Memory B cell (primary cell): ENCODE data around the gene MEAK7.

Experiments
- ATAC-seq: fragments of 150-1000 bp; cut with Tn5 transposase; 2 replicates; pipeline ENCODE4 v1.10.0; 2021; ENCODE audit warnings: low read depth, mild to moderate bottlenecking, moderate library complexity
- DNase-seq, 2 donors: peaks; one replicate each; pipeline ENCODE4 v3.0.0; 2022; ENCODE audit warnings: low spot score in 2 of 2
- H3K27ac Mint-ChIP-seq: one replicate; pipeline ENCODE4 v1.8.0; 2022; ENCODE audit warnings: mild to moderate bottlenecking, moderate library complexity, mixed read lengths
- H3K27me3 Mint-ChIP-seq: one replicate; pipeline ENCODE4 v1.8.0; 2022; ENCODE audit warnings: mixed read lengths
- H3K36me3 Mint-ChIP-seq: one replicate; pipeline ENCODE4 v1.8.0; 2022; ENCODE audit warnings: mild to moderate bottlenecking, mixed read lengths
- H3K4me1 Mint-ChIP-seq: one replicate; pipeline ENCODE4 v1.8.0; 2022; ENCODE audit warnings: mixed read lengths
- H3K4me3 Mint-ChIP-seq: one replicate; pipeline ENCODE4 v1.8.0; 2022; ENCODE audit warnings: mild to moderate bottlenecking, moderate library complexity, mixed read lengths
- H3K9me3 Mint-ChIP-seq: one replicate; pipeline ENCODE4 v1.8.0; 2022; ENCODE audit warnings: mixed read lengths

The MEAK7 gene, protein sequence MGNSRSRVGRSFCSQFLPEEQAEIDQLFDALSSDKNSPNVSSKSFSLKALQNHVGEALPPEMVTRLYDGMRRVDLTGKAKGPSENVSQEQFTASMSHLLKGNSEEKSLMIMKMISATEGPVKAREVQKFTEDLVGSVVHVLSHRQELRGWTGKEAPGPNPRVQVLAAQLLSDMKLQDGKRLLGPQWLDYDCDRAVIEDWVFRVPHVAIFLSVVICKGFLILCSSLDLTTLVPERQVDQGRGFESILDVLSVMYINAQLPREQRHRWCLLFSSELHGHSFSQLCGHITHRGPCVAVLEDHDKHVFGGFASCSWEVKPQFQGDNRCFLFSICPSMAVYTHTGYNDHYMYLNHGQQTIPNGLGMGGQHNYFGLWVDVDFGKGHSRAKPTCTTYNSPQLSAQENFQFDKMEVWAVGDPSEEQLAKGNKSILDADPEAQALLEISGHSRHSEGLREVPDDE

DNA sequence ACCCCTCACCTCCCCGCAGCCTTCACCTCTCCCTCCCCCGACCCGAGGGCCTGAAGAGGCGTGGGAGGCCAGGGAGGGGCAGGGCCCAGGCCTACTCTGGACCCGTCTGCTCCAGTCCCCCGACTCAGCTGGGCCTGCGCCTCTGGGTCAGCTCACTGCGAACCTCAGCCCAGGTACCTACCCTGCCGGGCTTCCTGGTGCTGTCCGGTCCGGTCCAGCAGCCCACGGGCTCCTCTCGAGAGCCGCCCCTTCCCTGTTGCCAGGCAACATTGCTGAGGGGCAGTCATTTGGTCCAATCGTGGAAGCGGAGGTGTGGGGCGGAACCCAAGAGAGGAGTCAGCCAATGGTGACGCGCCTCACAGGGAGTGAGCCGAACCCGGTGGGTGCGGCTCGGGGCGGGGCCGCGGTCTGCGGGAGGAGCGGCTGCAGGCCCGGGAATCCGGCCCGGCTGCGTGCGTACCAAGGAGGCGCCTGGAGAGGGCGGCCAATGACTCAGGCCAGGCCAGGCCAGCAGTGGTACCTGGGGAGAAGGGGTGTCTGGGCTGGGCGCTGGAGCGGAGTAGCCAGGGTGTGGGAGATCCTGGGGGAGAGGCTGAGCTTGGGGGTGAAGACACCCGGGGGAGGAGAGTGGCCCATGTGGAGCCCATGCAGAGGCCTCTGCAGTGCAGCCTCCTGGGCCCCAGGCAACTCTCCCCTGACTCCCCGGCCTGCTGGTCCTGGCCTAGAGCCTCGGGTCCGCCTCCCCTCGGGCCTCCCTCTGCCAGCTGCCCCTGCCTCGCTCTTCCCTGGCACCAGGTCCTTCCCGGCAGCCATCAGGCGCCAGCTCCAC is at the start of gene MEAK7:
Gene MEAK7 (minus strand): TSS at position 240 of the 829 bp plus-strand sequence. CDS start 6,573 bp downstream, outside the sequence.
- ATAC-seq = peak; percentile 90
- Mint-ChIP-seq H3K36me3 (peaks cover 2% of the 10 kb centered on the region), H3K4me1 (peaks cover 36% of the 10 kb centered on the region), H3K4me3 (peak within 1 kb of the TSS; percentile 90), H3K27me3 (no peaks in the 10 kb centered on the region), H3K9me3 (no peaks in the 10 kb centered on the region), H3K27ac (peak within 1 kb of the TSS; percentile 83)
- DNase-seq = peak; percentile 99 to 100

DNA sequence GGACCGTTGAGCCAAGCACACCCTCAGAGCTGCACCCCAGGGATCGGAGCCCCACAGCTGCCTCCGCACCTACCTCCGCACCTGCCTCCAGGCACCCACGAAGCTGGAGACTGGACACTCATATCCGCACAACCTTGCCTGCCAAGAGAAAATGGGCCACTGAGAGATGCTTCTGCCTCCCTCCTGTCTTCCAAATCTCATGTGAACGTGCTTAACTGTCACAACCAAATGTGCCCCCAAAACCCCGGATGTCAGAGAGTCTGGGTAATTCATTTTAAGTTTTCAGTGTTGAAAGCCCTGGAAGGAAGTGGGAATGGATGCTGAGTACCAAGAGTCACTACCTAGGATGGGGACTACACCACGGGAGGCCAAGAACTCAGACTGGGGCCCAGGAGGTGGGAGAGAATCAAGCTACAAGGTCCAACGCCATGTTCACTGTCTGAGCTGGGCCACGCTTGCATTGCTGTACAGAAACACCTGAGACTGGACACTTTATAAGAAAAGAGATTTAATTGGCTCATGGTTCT is 49.5 kb upstream of the MEAK7 start:
- Mint-ChIP-seq H3K27ac (no peak overlapping the region), H3K4me3 (no peak overlapping the region), H3K36me3 (no peaks in the 10 kb centered on the region), H3K4me1 (peaks cover 8% of the 10 kb centered on the region), H3K27me3 (no peaks in the 10 kb centered on the region), H3K9me3 (no peaks in the 10 kb centered on the region)
- no peak for ATAC-seq
- no peak for DNase-seq

DNA sequence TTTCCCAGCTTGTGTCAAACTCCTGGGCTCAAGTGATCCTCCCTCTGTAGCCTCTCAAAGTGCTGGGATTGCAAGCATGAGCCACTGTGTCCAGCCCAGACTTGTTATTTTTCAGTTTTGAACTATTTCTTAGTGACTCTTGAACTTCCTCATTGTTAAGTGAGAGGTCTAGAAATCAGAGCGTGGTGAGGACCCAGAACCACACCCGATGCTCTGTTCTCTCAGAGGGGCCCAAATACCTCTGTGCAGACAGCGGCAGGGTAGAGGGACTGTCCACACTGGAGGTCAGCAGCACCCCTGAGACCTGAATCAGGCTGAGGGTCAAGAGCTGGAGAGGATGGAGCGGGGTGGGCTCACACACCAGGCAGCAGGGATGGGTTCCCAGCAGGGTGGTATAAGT is 47.7 kb upstream of the MEAK7 start:
- Mint-ChIP-seq H3K9me3 (no peaks in the 10 kb centered on the region), H3K36me3 (no peaks in the 10 kb centered on the region), H3K27me3 (no peaks in the 10 kb centered on the region), H3K4me1 (peaks cover 8% of the 10 kb centered on the region), H3K27ac (no peak overlapping the region), H3K4me3 (no peak overlapping the region)
- DNase-seq = no peak
- no peak for ATAC-seq

DNA sequence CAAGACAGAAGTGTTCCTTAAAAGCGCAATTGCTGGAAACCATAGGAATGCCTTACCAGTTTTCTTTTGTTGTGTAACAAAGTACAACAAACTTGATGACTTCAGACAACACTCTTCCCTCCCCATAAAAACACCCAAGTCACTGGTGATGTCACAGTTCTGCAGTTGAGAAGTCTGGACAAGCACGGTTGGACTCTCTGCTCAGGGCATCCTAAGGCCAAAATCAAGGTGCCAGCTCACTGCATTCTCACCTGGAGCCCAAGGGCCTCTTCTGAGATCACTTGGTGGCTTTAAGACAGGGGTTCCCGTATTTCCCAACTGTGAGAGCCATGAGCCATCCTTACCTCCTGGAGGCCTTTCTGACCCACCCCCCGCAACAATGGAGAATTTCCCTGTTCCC is 45.6 kb upstream of the MEAK7 start:
- Mint-ChIP-seq H3K27ac (no peak overlapping the region), H3K9me3 (no peaks in the 10 kb centered on the region), H3K4me3 (no peak overlapping the region), H3K4me1 (peaks cover 8% of the 10 kb centered on the region), H3K27me3 (peaks cover 2% of the 10 kb centered on the region), H3K36me3 (no peaks in the 10 kb centered on the region)
- ATAC-seq = no peak
- DNase-seq = no peak

DNA sequence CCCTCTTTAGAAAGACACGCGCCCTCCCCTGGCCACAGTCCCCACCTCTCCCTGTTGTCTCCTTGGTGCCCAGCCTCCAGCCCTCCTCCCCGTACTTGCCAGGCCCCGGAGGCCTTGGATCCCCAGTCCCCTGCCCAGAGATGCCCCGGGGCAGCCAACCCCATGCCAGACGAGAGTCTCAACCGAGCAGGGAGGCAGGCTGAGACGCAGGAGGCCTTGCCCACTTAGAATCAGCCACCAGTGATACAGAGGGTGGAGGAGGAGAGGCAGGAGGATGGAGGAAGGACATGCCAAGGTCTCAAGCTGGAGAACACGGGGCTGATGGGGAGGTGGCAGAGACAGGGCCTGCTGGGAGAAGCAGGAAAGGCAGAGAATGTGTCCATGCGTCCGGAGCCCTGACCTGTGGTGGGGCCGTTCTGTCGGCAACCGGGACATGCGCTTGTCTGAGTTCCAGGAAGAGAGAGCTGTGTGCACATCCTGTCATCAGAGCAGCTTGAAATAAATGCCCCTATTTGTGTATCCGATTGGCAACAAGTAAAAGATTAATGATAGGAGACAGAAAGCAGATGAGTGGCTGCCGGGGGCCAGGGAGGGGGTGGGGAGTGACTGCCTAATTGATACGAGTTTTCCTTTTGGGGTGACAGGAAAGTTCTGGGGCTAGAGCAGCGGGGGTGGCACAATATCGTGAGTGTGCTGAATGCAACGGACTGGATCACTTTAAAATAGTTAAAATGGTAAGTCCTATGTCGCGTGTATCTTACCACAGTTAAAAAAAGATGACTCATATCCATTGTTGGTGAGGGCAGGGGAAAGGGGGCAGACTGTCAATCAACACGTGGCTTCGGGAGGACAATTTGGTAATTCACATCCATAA is 44.7 kb upstream of the MEAK7 start:
- H3K27me3 Mint-ChIP-seq = peaks cover 2% of the 10 kb centered on the region
- no peak overlapping the region for H3K27ac Mint-ChIP-seq
- H3K9me3 Mint-ChIP-seq = no peaks in the 10 kb centered on the region
- H3K4me1 Mint-ChIP-seq = peaks cover 10% of the 10 kb centered on the region
- peak overlapping the region; percentile 12 for H3K4me3 Mint-ChIP-seq
- H3K36me3 Mint-ChIP-seq = no peaks in the 10 kb centered on the region
- ATAC-seq (no peak), DNase-seq (no peak)

DNA sequence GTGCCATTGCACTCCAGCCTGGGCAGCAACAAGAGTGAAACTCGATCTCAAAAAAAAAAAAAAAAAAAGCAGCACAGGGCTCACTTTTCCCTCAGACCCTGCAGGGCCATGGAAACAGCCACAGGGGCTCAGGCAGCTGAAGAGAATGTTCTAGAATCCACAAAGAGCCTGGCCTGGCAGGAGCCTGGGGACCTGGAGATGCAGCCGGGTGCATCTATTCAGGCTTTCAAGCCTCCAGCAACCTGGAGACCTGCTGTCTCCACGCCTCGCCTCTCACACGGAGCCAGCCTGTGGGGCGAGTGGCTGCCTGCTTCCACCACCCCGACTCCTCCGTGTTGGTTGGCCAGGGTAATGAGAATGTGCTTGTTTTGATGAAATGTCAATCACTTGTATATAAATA is 44.0 kb upstream of the MEAK7 start:
- no peak overlapping the region for H3K27ac Mint-ChIP-seq
- H3K4me1 Mint-ChIP-seq = peaks cover 10% of the 10 kb centered on the region
- DNase-seq = no peak
- ATAC-seq = no peak
- H3K4me3 Mint-ChIP-seq = no peak overlapping the region
- peaks cover 2% of the 10 kb centered on the region for H3K27me3 Mint-ChIP-seq
- H3K36me3 Mint-ChIP-seq = no peaks in the 10 kb centered on the region
- no peaks in the 10 kb centered on the region for H3K9me3 Mint-ChIP-seq

DNA sequence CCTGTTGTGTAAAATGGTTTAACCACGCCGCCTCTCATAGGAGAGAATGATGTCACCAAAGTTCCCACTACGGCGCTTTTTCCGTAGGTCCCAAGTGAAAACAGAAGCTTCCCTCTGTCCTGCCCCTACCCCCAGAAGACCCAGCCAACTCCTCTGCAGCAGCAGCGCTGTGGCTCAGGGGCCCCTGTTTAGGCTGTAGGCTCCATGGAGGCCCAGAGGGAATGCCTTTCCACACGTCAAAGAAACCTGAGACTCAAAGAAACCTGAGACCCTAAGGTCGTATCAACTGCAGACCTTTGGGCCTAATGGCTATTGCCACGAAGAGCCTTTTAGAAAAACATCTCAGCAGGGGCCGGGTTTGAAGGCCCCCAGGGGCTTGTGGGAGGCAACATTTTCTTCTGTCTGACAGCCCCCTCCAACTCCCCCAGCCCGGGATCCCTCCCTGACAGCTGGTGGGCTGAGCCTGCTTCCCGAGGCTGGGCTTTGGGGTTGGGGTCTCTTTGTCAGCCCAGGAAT is 43.1 kb upstream of the MEAK7 start:
- no peaks in the 10 kb centered on the region for H3K9me3 Mint-ChIP-seq
- no peak for ATAC-seq
- H3K27me3 Mint-ChIP-seq = peaks cover 2% of the 10 kb centered on the region
- no peaks in the 10 kb centered on the region for H3K36me3 Mint-ChIP-seq
- H3K27ac Mint-ChIP-seq = no peak overlapping the region
- no peak overlapping the region for H3K4me3 Mint-ChIP-seq
- H3K4me1 Mint-ChIP-seq = peaks cover 10% of the 10 kb centered on the region
- no peak for DNase-seq

DNA sequence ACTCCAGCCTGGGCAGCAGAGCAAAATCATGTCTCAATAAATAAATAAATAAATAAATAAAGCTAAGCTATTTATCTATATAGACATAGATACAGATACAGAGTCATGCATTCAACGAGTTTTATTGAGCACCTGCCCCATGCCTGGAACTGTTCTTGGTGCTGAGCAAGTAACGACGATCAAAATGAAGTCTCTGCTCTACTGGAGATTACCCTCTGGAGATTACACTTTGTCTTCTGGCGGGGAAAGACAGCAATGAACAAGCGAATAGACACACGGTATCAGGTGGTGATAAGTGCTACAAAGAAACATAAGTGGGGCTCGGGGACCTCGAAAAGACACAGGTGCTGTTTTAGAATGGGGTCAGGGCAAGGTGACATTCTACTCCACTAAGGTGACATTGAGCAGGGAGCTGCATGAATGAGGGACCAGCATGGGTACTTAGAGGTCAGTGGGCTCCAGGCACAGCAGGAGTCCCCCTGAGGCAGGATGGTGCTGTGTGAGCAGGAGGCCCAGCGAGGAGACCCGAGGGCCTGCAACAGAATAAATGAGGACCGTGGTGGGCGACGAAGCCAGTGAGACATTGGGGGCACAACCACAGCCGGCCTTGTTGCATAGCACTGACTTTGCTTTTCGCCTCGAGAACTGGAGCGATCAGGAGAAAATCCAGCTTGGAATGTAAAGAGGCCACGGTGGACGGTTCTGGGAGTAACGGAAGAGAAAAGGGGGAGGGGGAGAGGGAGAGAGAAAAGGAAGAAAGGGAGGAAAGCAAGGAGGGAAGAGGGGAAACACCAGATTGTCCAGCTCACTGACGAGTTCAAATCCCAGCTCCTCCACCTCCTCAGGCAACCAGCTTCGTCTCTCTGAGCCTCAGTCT is 42.4 kb upstream of the MEAK7 start:
- Mint-ChIP-seq H3K4me3 (no peak overlapping the region), H3K27me3 (peaks cover 2% of the 10 kb centered on the region), H3K36me3 (no peaks in the 10 kb centered on the region), H3K4me1 (peaks cover 4% of the 10 kb centered on the region), H3K27ac (no peak overlapping the region), H3K9me3 (no peaks in the 10 kb centered on the region)
- no peak for ATAC-seq
- DNase-seq = no peak

DNA sequence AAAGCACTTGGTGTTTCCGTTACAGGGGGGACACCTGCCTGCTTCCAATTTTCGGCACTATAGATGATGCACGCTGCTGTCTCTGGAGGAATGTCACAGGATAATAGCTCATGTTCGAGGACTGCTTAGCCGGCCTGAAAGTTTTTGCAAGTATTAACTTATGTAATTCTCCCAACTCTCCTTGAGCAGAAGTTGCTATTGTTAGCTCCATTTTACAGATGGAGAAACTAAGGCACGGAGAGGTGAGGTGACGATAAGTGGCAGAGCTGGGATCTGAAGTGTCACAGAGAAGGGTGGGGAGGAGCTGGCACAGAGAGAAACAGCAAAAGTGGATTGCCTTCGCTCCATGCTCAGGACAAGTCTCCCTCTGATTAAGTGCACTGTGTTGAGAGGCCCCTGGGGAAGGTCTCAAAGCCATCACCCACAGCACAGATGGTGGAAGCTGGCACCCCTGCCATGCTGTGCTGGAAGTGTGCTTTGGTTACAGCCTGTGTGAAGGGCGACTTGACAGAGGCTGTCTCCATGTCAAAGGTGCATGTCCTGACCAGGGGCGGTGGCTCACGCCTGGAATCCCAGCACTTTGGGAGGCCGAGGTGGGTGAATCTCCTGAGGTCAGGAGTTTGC is 40.8 kb upstream of the MEAK7 start:
- DNase-seq (no peak), ATAC-seq (no peak)
- no peak overlapping the region for H3K4me3 Mint-ChIP-seq
- peaks cover 2% of the 10 kb centered on the region for H3K4me1 Mint-ChIP-seq
- H3K27me3 Mint-ChIP-seq = peaks cover 2% of the 10 kb centered on the region
- no peaks in the 10 kb centered on the region for H3K9me3 Mint-ChIP-seq
- H3K36me3 Mint-ChIP-seq = no peaks in the 10 kb centered on the region
- H3K27ac Mint-ChIP-seq = no peak overlapping the region

DNA sequence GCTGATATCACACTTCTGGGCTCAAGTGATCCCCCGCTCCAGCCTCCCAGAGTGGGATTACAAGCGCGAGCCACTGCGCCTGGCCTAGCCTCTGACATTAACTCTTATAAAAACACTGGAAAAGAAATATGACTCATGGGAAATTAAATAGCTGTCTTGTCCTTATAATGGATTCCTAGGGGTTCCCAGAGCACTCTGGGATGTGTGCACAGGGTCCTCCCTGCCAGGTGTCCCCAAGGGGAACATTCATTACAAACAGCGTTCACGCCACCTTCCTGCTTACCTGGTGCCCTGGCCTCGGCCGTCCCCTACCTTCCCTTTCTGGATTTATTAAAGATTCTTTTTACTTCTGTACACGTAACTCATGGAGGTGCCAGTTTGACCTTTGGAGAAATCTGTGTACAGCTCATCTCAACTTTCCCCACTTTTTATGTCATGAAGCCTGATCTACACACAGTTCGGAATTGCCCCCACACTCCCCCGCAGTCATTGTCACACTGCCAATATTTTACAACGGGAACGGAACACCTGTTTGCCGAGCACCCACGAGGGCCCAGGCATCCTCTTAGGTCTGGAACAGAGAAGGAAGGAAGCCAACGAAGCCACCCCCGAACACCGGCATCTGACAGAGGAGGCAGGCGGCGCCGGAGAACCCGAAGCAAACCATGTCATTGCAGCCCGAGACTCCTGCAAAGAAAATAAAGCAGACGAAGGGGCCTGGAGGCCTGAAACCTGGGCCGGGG is 39.7 kb upstream of the MEAK7 start:
- Mint-ChIP-seq H3K27ac (no peak overlapping the region), H3K9me3 (no peaks in the 10 kb centered on the region), H3K4me3 (no peak overlapping the region), H3K36me3 (peaks cover 5% of the 10 kb centered on the region), H3K4me1 (peaks cover 4% of the 10 kb centered on the region), H3K27me3 (peaks cover 2% of the 10 kb centered on the region)
- DNase-seq (no peak), ATAC-seq (no peak)

DNA sequence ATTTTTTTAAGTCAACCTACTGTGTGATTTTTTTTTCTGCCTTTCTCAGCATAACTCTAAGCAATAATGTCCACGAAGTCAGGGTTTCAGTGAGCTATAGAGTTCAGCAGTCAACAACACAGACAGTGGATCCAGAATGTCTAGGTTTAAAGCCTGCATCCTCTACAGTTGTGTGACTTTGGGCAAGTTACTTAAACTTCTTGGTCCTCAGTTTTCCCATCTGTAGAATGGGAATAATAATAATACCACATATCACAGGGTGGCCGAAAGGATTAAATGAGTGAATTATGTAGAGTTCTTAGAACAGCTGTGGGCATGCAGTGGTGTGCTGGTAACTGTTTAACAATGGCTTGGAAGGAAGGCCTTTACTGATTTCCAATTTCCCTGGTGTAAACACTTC is 38.8 kb upstream of the MEAK7 start:
- Mint-ChIP-seq H3K36me3 (peaks cover 5% of the 10 kb centered on the region), H3K27me3 (peaks cover 2% of the 10 kb centered on the region), H3K4me1 (peaks cover 4% of the 10 kb centered on the region), H3K27ac (no peak overlapping the region), H3K4me3 (no peak overlapping the region), H3K9me3 (no peaks in the 10 kb centered on the region)
- ATAC-seq (no peak), DNase-seq (no peak)
